ENCODE measurements around the gene PDE4D. TPM values are rescaled to one million over a fixed set of nuclear protein-coding genes. Genes with fewer than 3 reads are reported as not detected.

The PDE4D gene
- polyA plus RNA-seq, 3 donors = 20.8 to 22.7 (median 21.8) TPM

DNA sequence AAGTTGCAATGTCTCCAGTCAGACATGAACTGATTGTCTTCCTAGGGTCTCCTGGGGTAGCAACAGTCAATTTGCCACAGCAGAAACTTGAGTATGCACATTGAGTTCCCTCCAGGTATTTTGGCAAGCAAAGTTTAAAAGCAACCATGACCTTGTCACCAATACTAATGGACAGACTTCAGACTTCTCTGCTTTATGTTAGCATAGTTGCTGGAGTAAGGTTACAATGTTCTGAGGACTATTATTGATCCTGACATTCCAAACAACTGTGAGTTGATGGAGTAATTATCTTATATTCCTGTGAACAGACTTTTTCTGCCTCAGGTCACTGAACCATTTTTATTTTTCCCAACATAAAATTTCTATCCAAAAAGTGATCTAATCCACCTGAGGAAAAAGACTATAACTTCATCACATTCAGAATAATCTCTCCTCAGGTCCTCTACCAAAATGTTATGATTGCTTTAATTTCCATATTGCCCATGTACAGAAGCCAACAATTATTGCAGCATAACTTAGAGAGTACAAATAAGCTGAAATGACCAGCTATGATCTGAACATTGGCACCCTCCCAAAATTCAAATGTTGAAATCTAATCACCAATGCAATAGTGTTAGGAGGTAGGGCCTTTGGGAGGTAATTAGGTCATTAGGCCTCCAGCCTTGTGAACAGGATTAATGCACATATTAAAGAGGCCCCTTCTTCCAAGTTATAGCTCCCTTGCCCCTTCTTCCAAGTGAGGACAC, 228.3 kb downstream of the PDE4D start:
- DNase-seq (ENCODE audit: low read depth in 3 of 3, low spot score in 2 of 3) = no peak

DNA sequence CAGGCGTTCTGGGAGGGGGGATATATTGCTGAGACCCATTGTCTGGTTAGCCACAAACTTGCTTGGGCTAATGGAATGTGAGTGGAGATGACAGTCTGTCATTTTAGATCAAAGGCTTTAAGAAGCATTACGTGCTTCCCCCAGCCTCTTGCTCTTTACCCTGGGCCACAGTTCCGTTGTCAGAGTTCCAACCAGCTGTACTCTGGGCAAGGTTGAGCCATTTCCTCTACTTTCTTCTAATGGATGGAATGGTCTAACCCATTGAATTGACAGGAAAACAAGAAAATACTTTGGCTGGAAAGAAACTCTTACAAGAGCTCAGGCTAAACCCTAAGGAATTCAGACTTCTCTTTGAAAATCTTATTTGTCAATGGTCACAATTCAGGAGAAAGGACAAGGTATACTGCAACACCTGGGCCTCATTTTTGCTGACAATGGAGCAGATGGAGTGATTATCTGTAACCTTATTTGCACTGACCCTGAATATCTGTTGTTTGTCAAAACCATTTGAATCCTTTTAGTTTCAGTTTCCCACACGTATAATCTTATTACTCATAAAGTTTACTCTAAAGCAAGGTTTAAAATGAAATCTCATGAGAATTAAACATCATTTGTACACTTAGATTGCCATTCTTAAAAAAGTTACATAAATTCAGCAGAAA, 231.4 kb downstream of the PDE4D start:
- DNase-seq (ENCODE audit: low read depth in 3 of 3, low spot score in 2 of 3) = no peak

DNA sequence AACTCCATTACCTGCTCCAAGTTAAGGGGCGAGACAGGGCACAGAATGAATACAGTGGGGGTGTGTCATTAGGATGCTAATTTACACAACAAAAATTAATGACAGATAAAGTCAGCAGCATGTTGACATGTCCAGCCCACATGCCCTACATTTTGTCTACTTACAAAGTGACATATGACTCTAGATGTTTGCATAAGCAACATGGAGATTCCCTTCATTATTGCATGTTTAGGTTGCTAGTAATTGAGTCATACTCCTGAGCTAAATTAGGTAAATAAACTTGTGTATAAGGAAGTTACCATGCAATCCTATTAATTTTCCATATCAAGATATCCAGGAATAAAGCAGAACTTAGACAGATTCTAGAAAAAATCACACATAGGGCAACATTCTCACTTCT, 232.2 kb downstream of the PDE4D start:
- no peak for DNase-seq (ENCODE audit: low read depth in 3 of 3, low spot score in 2 of 3)

DNA sequence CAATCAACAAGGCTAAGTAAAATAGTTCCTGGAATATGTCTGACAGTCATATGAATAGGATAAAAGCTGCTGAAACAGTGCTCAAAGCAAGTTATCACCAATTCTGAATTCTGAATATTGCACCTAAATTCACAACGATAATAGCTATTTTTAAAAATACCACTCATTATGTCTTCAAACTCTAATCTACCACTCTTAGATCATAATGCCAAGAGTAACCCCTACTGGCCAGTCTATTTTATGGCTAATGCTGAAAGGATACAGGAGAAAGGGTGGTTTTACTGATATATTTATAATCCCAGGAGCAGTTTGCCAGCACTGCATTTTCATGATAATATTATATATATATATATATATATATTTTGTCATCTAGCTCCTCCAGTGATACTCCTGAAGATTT, 232.8 kb downstream of the PDE4D start:
- DNase-seq (ENCODE audit: low read depth in 3 of 3, low spot score in 2 of 3) = no peak

DNA sequence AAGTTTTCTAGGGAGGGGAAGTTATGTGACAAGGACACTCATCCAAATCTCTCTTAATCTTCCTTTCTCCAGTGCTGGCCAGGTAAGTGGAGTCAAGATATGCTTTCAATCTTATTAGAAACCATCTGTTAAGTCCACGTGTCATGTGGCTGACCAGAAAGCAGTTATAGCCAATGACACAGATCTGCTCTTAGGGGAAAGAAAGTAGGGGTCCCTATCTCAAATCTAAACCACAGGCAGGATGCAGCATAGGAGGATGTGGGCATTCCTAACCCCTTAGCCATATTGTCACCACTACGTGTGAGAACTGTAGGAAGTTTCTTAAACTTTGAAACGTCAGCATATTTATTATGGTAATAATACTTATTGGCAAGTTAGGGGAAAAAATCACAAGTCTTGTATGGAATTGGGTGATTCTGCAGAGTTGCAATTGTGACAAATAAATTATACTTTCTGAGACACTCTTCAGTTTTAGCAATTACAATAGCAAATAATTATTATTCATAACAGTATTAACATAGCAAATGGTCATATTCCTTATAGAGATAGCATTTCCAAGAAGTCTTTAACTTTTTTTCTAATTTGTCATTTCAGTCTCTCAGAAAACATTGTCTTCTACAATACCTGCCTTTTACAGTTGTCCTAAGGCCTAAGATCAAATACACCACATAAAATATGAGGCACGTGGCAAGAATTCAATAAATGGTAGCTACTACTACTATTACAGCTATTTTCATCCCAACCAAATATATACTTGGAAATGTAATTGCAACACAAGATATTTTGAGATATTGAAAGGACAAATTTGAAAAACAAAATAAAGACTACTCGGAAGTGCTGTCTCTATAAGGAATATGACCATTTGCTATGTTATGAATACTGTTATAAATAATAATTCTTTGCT, 236.9 kb downstream of the PDE4D start:
- DNase-seq (ENCODE audit: low read depth in 3 of 3, low spot score in 2 of 3) = no peak

DNA sequence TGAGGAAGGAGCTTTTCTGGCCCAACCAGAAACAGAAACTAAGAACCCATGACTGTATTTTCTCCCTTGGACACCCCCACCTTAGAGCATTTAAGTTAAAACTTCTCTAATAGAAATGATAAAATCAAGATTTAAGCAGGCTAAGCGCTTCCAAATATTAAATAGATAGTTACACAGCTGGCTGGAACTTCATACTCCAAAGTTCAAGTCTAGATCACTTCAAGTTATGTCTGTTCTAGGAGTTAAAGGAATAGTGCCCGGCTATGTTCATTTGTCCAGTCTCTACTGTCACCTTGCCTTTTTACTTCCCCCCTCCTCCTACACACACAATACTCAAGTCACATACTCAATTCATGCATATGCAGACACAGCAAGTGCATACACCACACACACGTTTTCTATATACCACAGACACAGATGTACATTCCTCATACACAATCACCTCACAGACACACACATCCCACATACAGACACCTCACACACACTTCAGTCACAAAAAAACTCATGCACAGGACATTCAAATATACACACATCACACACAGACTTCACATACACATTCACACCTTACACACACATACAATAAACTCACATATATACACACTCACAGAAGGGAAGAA, 237.7 kb downstream of the PDE4D start:
- no peak for DNase-seq (ENCODE audit: low read depth in 3 of 3, low spot score in 2 of 3)

DNA sequence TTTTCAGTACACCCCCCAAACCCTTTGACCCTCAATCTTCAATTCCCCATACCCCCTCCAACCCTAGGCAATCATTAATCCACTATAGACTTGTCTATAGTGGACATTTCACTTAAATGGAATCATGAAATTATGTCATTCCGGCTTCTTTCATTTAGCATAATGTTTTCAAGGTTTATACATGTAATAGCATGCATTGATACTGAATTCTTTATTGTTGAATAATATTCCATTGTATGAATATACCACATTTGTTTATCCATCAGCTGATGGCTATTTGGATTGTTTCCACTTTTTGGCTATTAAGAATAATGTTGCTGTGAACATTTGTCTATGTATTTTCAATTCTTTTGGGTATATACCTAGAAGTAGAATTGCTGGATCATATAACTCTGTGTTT, 238.8 kb downstream of the PDE4D start:
- DNase-seq (ENCODE audit: low read depth in 3 of 3, low spot score in 2 of 3) = no peak

DNA sequence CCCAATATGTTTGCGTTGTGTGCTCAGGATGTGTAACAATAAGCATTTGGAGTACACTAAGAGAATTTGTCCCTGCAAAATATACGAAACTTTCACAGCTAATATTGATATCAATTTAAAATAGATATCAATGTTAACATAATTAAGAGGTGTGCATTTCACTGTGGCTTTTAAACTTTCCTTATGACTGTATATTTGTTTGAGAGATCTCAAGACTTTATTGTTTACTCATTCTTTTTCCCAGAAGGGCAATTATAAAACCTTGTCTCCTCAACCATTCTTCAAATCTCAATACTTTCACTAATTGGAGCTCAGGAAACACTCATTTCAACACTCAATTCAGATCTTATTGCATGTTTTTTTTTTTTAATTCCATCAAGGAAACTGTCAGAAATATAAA, 241.1 kb downstream of the PDE4D start:
- no peak for DNase-seq (ENCODE audit: low read depth in 3 of 3, low spot score in 2 of 3)

DNA sequence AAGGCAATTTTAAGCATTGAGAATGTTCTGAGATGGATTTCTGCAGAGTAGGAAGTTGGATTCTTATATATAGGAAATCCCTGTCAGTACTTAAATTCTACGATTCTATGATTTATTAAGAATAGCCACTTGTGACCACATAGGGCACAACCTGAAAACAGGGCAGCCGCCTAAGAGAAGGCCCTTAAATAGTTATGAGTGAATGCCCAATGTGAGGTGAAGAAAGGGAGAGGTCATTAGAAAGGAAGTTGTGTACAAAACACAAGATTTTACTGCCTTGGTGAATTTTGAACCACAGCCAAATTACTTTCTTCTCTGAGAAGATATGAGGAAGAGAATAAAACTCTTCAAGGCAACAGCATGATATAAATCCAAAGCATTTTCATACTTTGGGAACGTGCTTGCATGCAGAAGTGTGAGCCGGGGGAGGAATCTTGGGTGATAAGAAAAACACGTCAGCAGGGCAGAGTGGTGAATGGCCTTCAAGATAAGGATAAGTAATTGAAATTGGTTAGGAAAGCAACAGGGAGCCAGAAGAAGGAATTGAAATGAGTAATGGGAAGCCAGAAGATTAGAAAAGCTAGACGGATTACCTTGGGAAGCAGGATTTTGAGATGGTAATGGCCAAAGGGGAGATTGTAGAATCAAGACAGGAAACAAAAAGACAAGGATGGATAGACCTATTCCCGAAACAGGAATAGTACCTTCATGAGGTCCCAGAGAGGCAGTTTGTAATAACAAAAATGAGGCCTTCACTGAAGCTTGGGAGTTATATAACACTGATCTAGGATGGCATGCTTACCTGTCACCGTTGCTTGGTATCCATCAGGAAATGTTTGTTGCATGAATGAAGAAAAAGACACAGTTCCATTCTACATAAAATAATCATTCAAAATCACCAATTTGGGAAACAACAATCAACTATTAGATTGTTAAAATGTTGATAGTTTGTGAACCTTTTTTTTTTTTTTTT, 244.3 kb downstream of the PDE4D start:
- no peak for DNase-seq (ENCODE audit: low read depth in 3 of 3, low spot score in 2 of 3)

DNA sequence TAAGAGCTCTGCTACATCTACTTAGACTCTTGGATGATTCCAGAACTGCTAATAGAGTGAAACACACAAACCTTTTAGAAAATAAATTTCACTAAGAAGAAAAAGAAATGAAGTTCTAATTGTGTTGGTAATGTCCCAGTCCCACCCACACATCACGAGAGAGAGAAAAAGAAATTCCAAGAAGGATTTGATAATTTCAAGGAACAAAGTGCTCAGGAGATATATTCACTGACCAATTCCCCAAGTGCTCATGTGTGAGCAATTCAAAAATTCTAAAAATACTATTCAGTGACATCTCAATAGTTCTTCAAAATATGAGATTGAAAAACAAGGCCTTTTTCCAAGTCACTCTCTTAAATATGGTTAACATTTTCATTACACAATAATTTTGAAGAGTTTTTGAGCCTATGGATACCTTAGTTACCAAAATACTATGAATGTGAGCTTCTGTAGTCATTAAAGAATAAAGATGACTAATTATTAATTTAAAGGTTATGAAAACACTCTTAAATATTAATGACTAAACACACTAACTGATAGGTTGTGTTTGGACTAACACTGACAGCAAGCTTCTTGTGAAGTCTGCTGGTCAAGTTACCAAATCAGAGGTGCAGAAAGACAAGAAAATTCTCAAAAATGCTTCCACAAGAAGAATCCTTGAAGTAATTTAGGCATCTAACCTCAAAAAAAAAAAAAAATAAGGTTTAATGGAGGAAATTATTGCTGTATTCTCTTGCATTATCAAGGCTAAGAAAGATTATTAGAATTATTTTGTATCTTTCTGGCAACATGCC, 245.3 kb downstream of the PDE4D start:
- DNase-seq (ENCODE audit: low read depth in 3 of 3, low spot score in 2 of 3) = no peak

DNA sequence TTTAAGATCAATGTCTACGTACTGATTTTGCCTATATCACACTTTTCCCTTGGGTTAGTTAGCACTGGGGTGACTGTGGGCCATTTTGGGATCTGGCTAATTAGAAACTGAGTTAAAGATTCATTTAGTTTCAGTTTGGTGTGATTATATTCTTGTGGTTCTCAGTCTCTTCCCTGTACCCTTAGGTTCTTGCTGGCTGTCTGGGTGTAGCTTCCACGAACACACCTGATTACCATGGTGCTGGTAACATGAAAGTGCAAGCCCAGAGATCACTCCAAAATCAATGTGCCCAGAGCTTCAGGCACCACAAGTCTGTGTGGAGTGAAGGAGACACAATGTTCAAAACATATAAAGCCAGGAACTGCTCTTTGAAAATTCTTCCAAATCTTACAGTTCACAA, 248.1 kb downstream of the PDE4D start:
- DNase-seq (ENCODE audit: low read depth in 3 of 3, low spot score in 2 of 3) = no peak

DNA sequence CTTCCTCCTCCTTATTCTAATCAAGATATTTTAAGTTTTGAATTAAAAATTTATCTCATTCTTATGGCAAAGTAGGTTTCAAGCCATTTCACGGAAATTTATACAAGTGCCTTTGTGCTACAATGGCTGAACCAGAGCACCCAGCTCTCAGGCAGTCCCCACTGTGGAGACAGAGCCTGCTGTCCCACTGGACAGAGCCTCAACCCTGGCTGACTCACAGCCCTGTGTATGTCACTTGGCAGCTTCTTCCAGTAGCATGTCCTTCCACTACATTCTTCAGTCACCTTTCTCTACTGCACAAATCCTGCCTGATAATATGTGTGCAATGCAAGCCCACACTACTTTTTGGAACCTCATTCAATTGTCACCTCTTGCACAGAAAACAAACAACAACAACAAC, 253.1 kb downstream of the PDE4D start:
- no peak for DNase-seq (ENCODE audit: low read depth in 3 of 3, low spot score in 2 of 3)

DNA sequence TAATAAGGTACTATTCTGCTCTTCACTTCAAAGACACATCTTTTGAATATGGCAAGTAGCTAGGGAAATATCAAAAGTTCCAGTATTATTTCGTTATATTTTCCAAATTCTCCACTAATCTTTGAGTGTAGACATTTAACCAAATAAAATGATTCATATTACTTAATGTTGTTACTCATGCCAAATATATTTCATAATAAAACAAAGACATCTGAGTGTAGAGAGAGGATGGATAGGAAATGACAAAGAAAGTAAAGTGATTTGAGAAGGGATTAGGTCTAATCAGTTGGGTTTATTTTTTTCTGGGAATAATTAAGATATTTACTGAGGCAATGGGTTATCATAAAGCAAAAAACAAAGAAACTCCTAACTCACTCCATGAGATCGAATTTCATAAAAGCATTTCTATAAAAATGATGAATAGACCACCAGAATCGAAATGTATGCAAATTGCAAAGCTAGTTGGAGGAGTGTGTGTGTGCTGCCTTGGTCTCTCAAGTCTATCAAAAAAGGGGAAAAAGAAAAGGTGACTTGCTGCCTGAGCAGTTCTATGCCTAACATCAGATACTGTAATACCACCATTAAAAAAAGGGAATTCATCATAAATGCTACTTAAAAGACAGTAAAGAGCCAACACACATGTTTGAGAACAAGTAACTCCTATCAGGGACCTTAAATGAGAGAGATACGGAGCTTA, 255.5 kb downstream of the PDE4D start:
- DNase-seq (ENCODE audit: low read depth in 3 of 3, low spot score in 2 of 3) = no peak

DNA sequence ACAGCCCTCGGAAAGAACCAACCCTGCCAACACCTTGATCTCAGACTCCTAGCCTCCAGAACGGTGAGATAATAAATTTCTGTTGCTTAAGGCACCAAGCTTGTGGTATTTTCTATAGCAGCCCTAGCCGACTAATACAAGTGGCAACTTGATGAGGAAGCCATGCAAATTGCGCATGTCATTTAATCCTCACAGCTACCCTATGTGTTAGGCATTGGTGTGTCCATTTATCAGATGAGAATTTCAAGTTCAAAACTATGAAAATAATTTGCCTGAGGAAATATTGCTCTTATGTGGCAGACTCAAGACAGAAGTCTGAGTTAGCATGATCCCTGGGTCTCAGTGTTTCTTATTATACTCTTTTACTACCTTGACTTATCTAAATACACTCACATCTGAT, 264.0 kb downstream of the PDE4D start:
- no peak for DNase-seq (ENCODE audit: low read depth in 3 of 3, low spot score in 2 of 3)

DNA sequence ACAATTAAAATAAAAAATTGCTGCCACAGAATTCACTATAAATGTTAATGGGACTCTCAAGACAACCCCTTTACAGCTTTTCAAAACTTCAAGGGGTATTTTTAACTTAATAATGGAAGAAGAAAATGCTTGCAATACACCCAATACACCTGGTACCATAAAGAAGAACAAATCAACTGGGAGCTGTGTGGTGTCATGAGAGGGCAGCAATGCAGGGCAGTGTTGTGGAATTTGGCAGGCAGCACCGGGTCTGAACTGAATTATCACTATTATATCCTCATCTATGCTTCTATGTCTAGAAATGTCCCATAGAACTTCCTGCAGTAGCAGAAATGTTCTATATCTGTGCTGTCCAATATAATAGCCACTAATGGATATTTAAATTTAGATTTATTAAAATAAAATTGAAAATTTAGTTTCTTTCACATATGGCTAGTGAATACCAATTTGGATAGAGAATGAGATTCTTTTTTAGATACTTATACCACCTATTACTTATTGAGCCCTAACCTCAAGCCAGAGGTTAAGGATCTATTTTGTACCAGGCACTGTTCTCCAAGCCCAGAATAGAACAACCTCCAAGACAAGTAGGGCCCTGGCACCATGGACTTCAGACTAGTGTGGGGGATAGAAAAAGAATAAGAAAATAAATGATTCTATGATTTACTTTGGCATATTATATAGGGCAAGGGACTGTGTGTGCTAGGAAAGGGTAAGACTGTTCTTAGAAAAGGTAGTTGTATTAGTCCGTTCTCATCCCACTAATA, 265.3 kb downstream of the PDE4D start:
- no peak for DNase-seq (ENCODE audit: low read depth in 3 of 3, low spot score in 2 of 3)

DNA sequence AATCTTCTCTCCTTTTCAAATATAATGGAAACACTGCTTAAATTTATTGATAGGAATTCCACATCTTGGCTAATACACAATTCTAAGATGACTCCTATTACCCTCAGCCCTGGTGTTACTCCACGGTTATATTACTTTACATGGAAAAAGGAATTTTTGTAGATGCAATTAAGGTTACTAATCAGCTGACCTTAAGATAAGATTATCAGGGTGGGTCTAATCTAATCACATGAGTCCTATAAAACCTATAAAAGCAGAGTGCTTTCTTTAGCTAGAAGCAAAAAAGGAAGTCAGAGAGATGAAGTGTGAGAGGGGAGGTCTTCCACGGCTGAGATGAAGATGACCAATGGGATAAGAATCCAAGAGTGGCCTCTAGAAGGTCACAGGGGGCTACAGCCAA, 268.6 kb downstream of the PDE4D start:
- no peak for DNase-seq (ENCODE audit: low read depth in 3 of 3, low spot score in 2 of 3)

DNA sequence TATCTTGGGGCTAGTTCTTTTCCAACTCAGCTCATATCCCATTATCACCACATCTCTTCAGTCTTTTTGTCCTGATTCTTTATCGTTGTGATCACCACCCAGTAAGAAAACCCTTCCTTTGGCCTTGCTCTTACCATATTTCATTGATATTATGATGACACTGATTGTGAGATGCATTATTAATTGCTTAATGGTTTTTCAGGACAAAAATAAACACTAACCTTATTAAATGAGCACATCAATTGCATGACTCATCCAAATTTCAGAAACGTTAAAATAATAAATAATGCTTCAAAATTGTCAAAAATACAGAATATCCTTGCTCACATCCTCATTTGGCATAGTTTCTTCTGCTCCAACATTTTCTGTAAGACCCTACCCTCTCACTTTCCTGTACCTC, 270.7 kb downstream of the PDE4D start:
- no peak for DNase-seq (ENCODE audit: low read depth in 3 of 3, low spot score in 2 of 3)

DNA sequence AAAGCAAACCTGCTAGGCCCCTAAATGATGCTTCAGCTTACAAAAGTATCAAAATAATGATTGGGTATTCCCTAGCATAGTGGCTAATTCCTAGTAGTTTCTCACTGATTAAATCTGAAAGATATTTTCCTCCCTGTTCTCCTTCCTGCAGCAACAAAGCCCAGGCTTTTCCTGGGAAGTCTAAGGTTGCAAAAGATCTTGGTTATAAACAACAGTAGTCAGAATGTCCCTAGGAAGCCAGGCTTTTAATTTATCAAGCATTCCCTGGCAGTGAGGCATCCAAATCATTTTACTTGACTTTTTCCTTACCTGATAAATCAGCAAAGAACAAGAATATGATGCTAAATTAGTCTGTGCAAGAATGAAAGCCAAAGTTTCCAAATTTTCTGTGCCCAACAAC, 272.0 kb downstream of the PDE4D start:
- DNase-seq (ENCODE audit: low read depth in 3 of 3, low spot score in 2 of 3) = no peak
